GM18508 (cell line): ENCODE results near the gene TUBA4A.

ENCODE experiments used
- ATAC-seq: cut with Tn5 transposase; IDR thresholded peaks from one replicate; pipeline ENCODE4 v1.9.1; 2021; ENCODE audit warnings: moderate number of reproducible peaks; ENCODE audit not compliant: insufficient read depth, unreplicated experiment

TUBA4A gene

GRCh38 chr2:219253753-219254589 lies at the start of gene TUBA4A:
Gene TUBA4A (minus strand): TSS chr2:219253918. CDS start chr2:219253858, 60 bp downstream.
- no peak for ATAC-seq

GRCh38 chr2:219302412-219302968 lies 48.8 kb upstream of the TUBA4A start:
- no peak for ATAC-seq

- ATAC-seq: no peak
These were observed 46.3 kb upstream of the TUBA4A start for GRCh38 chr2:219300022-219300421.

- no peak for ATAC-seq
These were observed 45.6 kb upstream of the TUBA4A start for GRCh38 chr2:219299372-219299760.

GRCh38 chr2:219298759-219299371 lies 45.1 kb upstream of the TUBA4A start:
- ATAC-seq: no peak

GRCh38 chr2:219297766-219298456 lies 44.2 kb upstream of the TUBA4A start:
- ATAC-seq: no peak

GRCh38 chr2:219296631-219297391 lies 43.1 kb upstream of the TUBA4A start:
- ATAC-seq: no peak

- ATAC-seq: no peak
These were observed 42.4 kb upstream of the TUBA4A start for GRCh38 chr2:219296142-219296541.

- ATAC-seq: peak; percentile 54
These were observed 40.9 kb upstream of the TUBA4A start for GRCh38 chr2:219294356-219295351.

- ATAC-seq: no peak
These were observed 40.1 kb upstream of the TUBA4A start for GRCh38 chr2:219293736-219294231.

GRCh38 chr2:219292616-219293015 lies 38.9 kb upstream of the TUBA4A start:
- ATAC-seq: no peak

GRCh38 chr2:219291910-219292490 lies 38.3 kb upstream of the TUBA4A start:
- ATAC-seq: no peak

- no peak for ATAC-seq
These were observed 37.7 kb upstream of the TUBA4A start for GRCh38 chr2:219291394-219291793.

- no peak for ATAC-seq
These were observed 36.9 kb upstream of the TUBA4A start for GRCh38 chr2:219290381-219291171.

- ATAC-seq: no peak
These were observed 36.0 kb upstream of the TUBA4A start for GRCh38 chr2:219289537-219290361.

- no peak for ATAC-seq
These were observed 35.4 kb upstream of the TUBA4A start for GRCh38 chr2:219289195-219289536.
